Chondrocyte (in vitro differentiated cells): ENCODE data around the gene SPINK4. TPM values are rescaled to one million over a fixed set of nuclear protein-coding genes. Genes with fewer than 3 reads are reported as not detected.

Experiments
- DNase-seq: peaks from one replicate; pipeline ENCODE4 v3.0.0; 2021; ENCODE audit warnings: mixed read lengths, low spot score
- H3K27ac Mint-ChIP-seq: one replicate; pipeline ENCODE4 v1.8.0; 2021; ENCODE audit warnings: mild to moderate bottlenecking, moderate library complexity, mixed read lengths; ENCODE audit not compliant: unreplicated experiment
- H3K27me3 Mint-ChIP-seq: 2 replicates; pipeline ENCODE4 v1.8.0; 2021; ENCODE audit warnings: low read depth, mixed read lengths
- H3K36me3 Mint-ChIP-seq: 2 replicates; pipeline ENCODE4 v1.8.0; 2021; ENCODE audit warnings: low read depth, mixed read lengths
- H3K4me1 Mint-ChIP-seq: 2 replicates; pipeline ENCODE4 v1.8.0; 2021; ENCODE audit warnings: low read depth, mild to moderate bottlenecking, mixed read lengths
- H3K4me3 Mint-ChIP-seq: one replicate; pipeline ENCODE4 v1.8.0; 2021; ENCODE audit warnings: mild to moderate bottlenecking, moderate library complexity, mixed read lengths; ENCODE audit not compliant: unreplicated experiment
- H3K9me3 Mint-ChIP-seq: 2 replicates; pipeline ENCODE4 v1.8.0; 2021; ENCODE audit warnings: low read depth, mixed read lengths
- total RNA-seq: library from RNA; stranded (reverse); gene quantifications from 3 replicates; pipeline ENCODE4 v1.2.1, GENCODE V29; 2021
- TF ChIP-seq, protein P1 (sequence below): fragments of 200-600 bp; sonication (generic); IDR thresholded peaks from 2 replicates; pipeline ENCODE4 v1.5.0; 2021; ENCODE audit warnings: antibody characterized with exemption, mild to moderate bottlenecking, moderate library complexity

SPINK4 gene
- total RNA-seq, 1 donor from 2014 or later: not detected

DNA sequence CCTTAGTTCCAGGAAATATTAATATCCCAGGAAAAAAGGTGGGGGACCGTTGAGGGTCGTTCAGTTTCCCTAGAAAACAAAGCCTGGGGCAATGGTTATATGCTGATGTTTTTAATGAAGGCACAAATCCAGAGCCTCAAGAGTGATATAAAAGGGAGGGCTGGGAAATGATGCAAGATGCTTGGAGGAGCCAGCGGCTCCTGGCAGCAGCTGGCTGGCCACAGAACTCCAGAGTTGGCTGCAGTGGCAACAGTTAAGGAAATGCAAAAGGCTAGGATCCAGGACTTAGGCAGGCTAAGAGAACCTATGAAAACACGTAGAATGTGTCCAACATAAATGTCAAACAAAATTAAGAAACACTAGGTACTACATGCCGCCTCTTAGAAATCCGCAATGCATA, 41.8 kb upstream of the SPINK4 start:
- H3K36me3 Mint-ChIP-seq: peaks cover 2% of the 10 kb centered on the region
- peaks cover 8% of the 10 kb centered on the region for H3K4me1 Mint-ChIP-seq
- TF ChIP-seq, protein P1, sequence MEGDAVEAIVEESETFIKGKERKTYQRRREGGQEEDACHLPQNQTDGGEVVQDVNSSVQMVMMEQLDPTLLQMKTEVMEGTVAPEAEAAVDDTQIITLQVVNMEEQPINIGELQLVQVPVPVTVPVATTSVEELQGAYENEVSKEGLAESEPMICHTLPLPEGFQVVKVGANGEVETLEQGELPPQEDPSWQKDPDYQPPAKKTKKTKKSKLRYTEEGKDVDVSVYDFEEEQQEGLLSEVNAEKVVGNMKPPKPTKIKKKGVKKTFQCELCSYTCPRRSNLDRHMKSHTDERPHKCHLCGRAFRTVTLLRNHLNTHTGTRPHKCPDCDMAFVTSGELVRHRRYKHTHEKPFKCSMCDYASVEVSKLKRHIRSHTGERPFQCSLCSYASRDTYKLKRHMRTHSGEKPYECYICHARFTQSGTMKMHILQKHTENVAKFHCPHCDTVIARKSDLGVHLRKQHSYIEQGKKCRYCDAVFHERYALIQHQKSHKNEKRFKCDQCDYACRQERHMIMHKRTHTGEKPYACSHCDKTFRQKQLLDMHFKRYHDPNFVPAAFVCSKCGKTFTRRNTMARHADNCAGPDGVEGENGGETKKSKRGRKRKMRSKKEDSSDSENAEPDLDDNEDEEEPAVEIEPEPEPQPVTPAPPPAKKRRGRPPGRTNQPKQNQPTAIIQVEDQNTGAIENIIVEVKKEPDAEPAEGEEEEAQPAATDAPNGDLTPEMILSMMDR: no peak
- peaks cover 7% of the 10 kb centered on the region for H3K27me3 Mint-ChIP-seq
- no peak overlapping the region for H3K27ac Mint-ChIP-seq
- no peaks in the 10 kb centered on the region for H3K9me3 Mint-ChIP-seq
- DNase-seq: no peak
- H3K4me3 Mint-ChIP-seq: no peak overlapping the region

DNA sequence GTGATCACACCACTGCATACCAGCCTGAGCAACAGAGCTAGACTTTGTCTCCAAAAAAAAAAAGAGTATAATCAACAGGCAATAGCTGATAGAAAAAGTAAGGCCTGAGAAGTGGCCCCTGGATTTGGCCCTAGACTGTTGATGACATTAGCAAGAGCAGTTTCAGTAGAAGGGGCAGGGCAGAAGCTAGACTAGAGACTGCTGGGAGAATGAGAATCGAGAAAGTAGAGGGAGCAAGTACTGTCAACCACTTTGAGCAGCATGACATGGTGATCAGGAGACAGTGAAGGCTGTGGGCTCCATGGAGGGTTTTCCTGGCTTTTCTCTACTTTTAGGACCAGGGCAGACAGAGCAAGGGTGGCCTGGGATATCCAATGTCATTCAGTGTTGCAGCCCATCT, 37.9 kb upstream of the SPINK4 start:
- no peak for DNase-seq
- Mint-ChIP-seq H3K27ac (no peak overlapping the region), H3K4me1 (peaks cover 4% of the 10 kb centered on the region), H3K9me3 (peaks cover 2% of the 10 kb centered on the region), H3K36me3 (peaks cover 2% of the 10 kb centered on the region), H3K27me3 (peaks cover 17% of the 10 kb centered on the region), H3K4me3 (no peak overlapping the region)
- TF ChIP-seq, protein P1: no peak

DNA sequence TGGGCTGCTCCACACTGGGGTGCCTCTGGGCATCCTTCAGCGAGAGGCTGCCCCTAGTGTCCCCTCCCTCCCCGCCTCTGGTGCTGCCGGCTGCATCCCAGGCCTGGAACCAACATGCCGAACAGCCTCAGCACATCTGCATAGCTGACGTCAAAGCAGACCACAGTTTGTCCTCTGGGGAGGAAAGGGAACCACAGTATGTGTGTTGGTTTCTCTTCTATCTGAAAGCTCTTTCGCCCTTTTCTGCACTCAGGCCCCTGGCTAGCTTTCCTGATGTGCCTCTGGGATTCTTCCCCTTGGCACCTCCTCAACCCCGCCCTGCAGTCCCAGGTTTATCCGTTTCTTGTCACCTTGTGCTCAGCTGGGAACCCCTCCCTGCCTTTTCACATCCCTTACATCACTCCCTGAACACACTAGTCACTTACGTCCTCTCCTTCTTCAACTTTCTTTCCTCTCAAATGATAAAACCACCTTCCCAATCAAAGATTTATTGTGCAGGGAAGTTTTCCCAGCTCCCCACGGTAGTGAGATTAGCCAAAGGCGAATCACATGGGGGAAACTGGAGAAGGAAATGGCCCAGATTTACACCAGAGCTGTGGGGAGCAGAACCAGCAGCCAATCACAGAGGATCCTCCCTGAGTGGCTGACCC, 37.3 kb upstream of the SPINK4 start:
- H3K27ac Mint-ChIP-seq: no peak overlapping the region
- TF ChIP-seq, protein P1: no peak
- peaks cover 17% of the 10 kb centered on the region for H3K27me3 Mint-ChIP-seq
- peaks cover 2% of the 10 kb centered on the region for H3K9me3 Mint-ChIP-seq
- peaks cover 4% of the 10 kb centered on the region for H3K4me1 Mint-ChIP-seq
- no peak for DNase-seq
- H3K36me3 Mint-ChIP-seq: peaks cover 2% of the 10 kb centered on the region
- no peak overlapping the region for H3K4me3 Mint-ChIP-seq

DNA sequence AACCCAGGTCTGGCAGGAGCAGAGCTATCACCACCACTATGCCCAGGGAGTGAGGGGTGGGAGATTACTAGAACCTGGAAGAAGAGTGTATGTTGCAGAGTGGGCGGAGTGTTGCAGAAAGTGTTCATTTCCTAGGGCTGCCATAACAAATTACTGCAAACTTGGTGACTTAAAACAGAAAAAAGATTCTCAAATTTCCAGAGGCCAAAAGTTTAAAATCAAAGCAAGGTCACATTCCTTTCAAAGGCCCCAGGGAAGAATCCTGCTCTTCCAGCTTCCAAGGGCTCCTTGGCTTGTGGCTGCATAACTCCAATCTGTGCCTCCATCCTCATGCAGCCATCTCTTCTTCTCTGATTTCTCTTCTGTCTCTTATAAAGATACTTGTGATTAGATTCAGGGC, 30.6 kb upstream of the SPINK4 start:
- H3K27me3 Mint-ChIP-seq: peaks cover 7% of the 10 kb centered on the region
- DNase-seq: no peak
- H3K4me3 Mint-ChIP-seq: no peak overlapping the region
- TF ChIP-seq, protein P1: no peak
- H3K9me3 Mint-ChIP-seq: peaks cover 2% of the 10 kb centered on the region
- H3K36me3 Mint-ChIP-seq: no peaks in the 10 kb centered on the region
- peaks cover 13% of the 10 kb centered on the region for H3K4me1 Mint-ChIP-seq
- H3K27ac Mint-ChIP-seq: no peak overlapping the region

DNA sequence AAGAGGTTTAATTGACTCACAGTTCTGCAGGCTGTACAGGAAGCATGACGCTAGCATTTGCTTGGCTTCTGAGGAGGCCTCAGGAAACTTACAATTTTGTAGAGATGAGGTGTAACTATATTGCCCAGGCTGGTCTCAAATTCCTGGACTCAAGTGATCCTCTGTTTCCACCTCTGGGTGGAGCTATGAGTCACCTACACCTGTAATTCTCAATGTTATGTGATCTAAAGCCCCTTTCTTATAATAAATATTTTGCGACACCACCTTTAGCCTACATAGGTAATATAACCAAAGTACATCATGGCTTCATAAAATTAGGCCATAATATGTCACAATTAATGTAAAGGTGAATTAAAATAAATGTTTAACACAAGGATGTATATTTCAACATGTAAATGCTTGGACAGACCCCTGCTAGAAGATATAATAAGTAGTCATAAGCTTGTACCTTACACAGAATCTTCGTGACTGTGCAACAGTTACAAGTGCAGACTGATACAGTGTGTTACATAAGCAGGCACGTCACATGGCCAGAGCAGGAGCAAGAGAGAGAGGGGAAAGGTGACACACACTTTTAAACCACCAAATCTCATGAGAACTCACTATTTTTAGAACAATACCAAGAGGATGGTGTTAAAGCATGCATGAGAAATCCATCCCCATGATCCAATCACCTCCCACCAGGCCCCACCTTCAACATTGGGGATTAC, 29.8 kb upstream of the SPINK4 start:
- TF ChIP-seq, protein P1: no peak
- Mint-ChIP-seq H3K4me1 (peaks cover 13% of the 10 kb centered on the region), H3K27me3 (peaks cover 13% of the 10 kb centered on the region), H3K36me3 (no peaks in the 10 kb centered on the region), H3K4me3 (no peak overlapping the region), H3K27ac (no peak overlapping the region), H3K9me3 (peaks cover 2% of the 10 kb centered on the region)
- no peak for DNase-seq
